ENCODE measurements around the gene DEFB123. TPM values are rescaled to one million over a fixed set of nuclear protein-coding genes. Genes with fewer than 3 reads are reported as not detected.

DEFB123 gene
- total and polyA plus RNA-seq, 7 experiments from 2014 or later, result not detected

DNA sequence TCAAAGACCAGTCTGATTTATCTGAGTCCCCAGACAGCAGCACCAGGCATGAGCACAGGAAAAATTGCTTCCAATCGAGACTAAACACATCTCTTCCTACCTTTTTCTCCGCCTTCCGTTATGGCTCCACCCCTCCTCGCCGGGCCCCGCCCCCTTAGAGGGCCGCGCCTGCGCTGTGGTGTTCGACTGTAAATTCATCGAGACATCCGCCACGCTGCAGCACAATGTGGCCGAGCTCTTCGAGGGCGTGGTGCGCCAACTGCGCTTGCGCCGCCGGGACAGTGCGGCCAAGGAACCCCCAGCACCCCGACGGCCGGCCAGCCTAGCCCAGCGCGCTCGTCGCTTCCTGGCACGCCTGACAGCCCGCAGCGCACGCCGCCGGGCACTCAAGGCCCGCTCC, 43.6 kb downstream of the DEFB123 start:
- H3K9me3 Mint-ChIP-seq, result peaks cover 0 to 3% (median 0%) of the 10 kb centered on the region in 11 donors
- H3K4me3 Mint-ChIP-seq, result no peak overlapping the region
- ChIA-PET CTCF (no interaction called here), POLR2A (no interaction called here)
- no peaks in the 10 kb centered on the region for H3K4me1 ChIP-seq (ENCODE audit: control insufficient read depth in 2 of 2, insufficient read depth in 2 of 2, low read length in 2 of 2)
- H3K27ac Mint-ChIP-seq, result no peak overlapping the region
- H3K27me3 Mint-ChIP-seq, result peaks cover 23 to 39% (median 31%) of the 10 kb centered on the region in 5 donors
- intact Hi-C loops (cut with micrococcal nuclease), result no loop called here
- no peak for ATAC-seq
- peaks cover 0 to 3% of the 10 kb centered on the region in 2 donors for H3K27me3 ChIP-seq (ENCODE audit: control insufficient read depth in 2 of 2, insufficient read depth in 2 of 2, low read length in 2 of 2)
- no peaks in the 10 kb centered on the region for H3K36me3 ChIP-seq (ENCODE audit: control insufficient read depth in 2 of 3, insufficient read depth in 3 of 3, low read length in 3 of 3)
- no peak overlapping the region for H3K4me3 ChIP-seq (ENCODE audit: low read length)
- no peaks in the 10 kb centered on the region for H3K9me3 ChIP-seq (ENCODE audit: control insufficient read depth in 2 of 3, low read length in 3 of 3)
- H3K4me1 Mint-ChIP-seq, result peaks cover 0 to 14% (median 0%) of the 10 kb centered on the region in 7 donors
- peaks cover 0 to 6% (median 0%) of the 10 kb centered on the region in 5 donors for H3K36me3 Mint-ChIP-seq
- no peak overlapping the region for H3K27ac ChIP-seq (ENCODE audit: low read depth, low read length)
- DNase-seq, result peak in 2 of 9 donors; percentile 9 to 10

DNA sequence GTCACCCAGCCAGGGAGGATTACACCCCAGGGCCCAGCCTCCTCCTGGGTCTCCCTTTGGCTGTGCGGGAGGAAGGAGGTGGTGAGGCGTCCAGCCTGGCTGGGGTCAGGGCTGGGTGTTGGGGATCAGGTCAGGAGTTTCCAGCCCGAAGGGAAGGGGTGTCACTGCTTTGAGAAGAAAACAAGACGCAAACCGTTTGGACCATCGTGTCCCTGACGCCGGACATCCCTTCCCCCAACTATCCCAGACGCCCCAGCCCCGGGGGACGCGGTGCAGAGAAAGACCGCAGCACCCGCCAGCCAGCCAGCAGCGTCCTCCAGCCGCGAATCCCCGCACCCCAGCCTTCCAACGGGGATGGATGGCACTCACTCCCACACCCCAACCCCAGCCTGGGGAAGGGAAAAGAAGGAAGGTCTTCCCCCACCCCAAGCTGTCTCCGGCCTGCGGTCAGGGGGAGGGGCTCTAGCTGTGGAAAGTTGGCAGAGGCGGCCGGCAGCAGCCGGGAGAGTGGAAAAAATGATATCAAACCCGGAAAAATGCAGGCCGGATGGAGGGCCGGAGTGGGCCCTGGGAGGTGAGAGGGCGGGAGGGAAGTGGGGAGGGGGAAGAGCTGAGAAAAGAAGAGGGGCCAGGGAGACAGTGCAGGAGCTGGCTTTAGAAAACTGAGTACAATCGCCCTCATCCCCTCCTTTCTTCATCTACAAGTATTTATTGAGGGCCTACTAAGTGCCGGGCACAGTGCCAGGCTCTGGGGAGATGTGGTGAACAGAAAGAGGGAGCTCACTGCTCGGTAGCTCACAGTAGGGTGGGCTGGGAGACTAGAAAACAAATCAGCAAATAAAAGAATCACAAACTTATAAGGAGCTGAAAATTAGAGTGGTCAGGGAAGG, 45.3 kb downstream of the DEFB123 start:
- H3K9me3 ChIP-seq (ENCODE audit: control insufficient read depth in 2 of 3, low read length in 3 of 3), result no peaks in the 10 kb centered on the region
- DNase-seq (no peak), ATAC-seq (no peak)
- Mint-ChIP-seq H3K27ac (no peak overlapping the region), H3K4me3 (no peak overlapping the region), H3K27me3 (peaks cover 23 to 39% (median 27%) of the 10 kb centered on the region in 5 donors), H3K36me3 (peaks cover 0 to 6% (median 0%) of the 10 kb centered on the region in 5 donors), H3K4me1 (peaks cover 0 to 14% (median 0%) of the 10 kb centered on the region in 7 donors), H3K9me3 (peaks cover 0 to 3% (median 0%) of the 10 kb centered on the region in 11 donors)
- H3K27me3 ChIP-seq (ENCODE audit: control insufficient read depth in 2 of 2, insufficient read depth in 2 of 2, low read length in 2 of 2), result peaks cover 0 to 3% of the 10 kb centered on the region in 2 donors
- H3K27ac ChIP-seq (ENCODE audit: low read depth, low read length), result no peak overlapping the region
- no peak overlapping the region for H3K4me3 ChIP-seq (ENCODE audit: low read length)
- no peaks in the 10 kb centered on the region for H3K36me3 ChIP-seq (ENCODE audit: control insufficient read depth in 2 of 3, insufficient read depth in 3 of 3, low read length in 3 of 3)
- ChIA-PET CTCF (no interaction called here), POLR2A (no interaction called here)
- intact Hi-C loops (cut with micrococcal nuclease), result no loop called here
- no peaks in the 10 kb centered on the region for H3K4me1 ChIP-seq (ENCODE audit: control insufficient read depth in 2 of 2, insufficient read depth in 2 of 2, low read length in 2 of 2)

DNA sequence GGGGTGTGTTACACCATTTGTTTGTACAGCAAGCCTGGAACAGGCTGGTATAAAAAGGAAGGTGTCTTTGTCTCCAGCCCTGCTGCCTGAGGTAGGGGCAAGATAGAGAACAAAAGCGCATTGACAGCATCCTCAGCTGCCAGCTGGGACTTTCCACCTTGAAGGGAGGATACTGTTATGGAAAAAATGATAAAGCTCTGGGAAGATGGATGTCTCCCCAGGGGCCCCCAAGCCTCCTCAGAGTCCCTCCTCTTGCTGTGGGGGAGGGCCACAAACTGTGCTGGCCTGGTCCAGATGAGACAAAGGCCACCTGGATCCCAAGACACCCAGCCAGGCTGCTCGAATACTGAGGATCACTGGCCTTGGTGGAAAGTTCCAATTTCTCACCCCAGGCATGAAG, 47.7 kb downstream of the DEFB123 start:
- Histone ChIP-seq H3K4me3 (ENCODE audit: low read length) (no peak overlapping the region), H3K4me1 (ENCODE audit: control insufficient read depth in 2 of 2, insufficient read depth in 2 of 2, low read length in 2 of 2) (no peaks in the 10 kb centered on the region), H3K27ac (ENCODE audit: low read depth, low read length) (no peak overlapping the region), H3K9me3 (ENCODE audit: control insufficient read depth in 2 of 3, low read length in 3 of 3) (no peaks in the 10 kb centered on the region), H3K27me3 (ENCODE audit: control insufficient read depth in 2 of 2, insufficient read depth in 2 of 2, low read length in 2 of 2) (peaks cover 0 to 3% of the 10 kb centered on the region in 2 donors), H3K36me3 (ENCODE audit: control insufficient read depth in 2 of 3, insufficient read depth in 3 of 3, low read length in 3 of 3) (no peaks in the 10 kb centered on the region)
- intact Hi-C loops (cut with micrococcal nuclease), result no loop called here
- Mint-ChIP-seq H3K9me3 (peaks cover 0 to 3% (median 0%) of the 10 kb centered on the region in 11 donors), H3K27ac (no peak overlapping the region), H3K4me1 (peaks cover 0 to 14% (median 0%) of the 10 kb centered on the region in 7 donors), H3K27me3 (peaks cover 14 to 30% (median 21%) of the 10 kb centered on the region in 5 donors), H3K4me3 (no peak overlapping the region), H3K36me3 (peaks cover 0 to 6% (median 0%) of the 10 kb centered on the region in 5 donors)
- ATAC-seq (no peak), DNase-seq (no peak)
- POLR2A ChIA-PET, result no interaction called here
- CTCF ChIA-PET, result interaction anchor here (2.7 kb wide), 1 partner anchor 15 kb away, joined by 8 read pairs; no protein-coding TSS in a partner anchor

DNA sequence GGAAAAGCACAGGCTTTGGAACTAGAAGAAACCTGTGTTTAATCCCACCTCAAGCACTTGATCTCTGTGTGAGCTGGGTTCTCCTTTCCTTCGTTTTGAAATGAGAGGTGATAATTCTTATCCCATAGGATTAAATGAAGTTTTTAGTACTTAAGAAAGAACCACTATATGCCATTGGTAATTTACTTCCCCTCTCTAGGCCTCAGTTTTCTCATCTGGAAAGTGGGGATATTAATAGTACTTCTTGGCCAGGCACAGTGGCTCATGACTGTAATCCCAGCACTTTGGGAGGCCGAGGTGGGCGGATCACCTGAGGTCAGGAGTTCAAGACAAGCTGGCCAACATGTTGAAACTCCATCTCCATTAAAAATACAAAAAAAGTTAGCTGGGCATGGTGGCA, 48.7 kb downstream of the DEFB123 start:
- ChIA-PET CTCF (interaction anchor here (2.7 kb wide), 1 partner anchor 14 kb away, joined by 8 read pairs; no protein-coding TSS in a partner anchor), POLR2A (no interaction called here)
- H3K27ac ChIP-seq (ENCODE audit: low read depth, low read length), result no peak overlapping the region
- H3K4me1 ChIP-seq (ENCODE audit: control insufficient read depth in 2 of 2, insufficient read depth in 2 of 2, low read length in 2 of 2), result no peaks in the 10 kb centered on the region
- intact Hi-C loops (cut with micrococcal nuclease), result no loop called here
- no peak for DNase-seq
- H3K9me3 ChIP-seq (ENCODE audit: control insufficient read depth in 2 of 3, low read length in 3 of 3), result no peaks in the 10 kb centered on the region
- Mint-ChIP-seq H3K4me3 (no peak overlapping the region), H3K27me3 (peaks cover 14 to 34% (median 24%) of the 10 kb centered on the region in 5 donors), H3K4me1 (peaks cover 0 to 10% (median 0%) of the 10 kb centered on the region in 7 donors), H3K36me3 (peaks cover 0 to 6% (median 0%) of the 10 kb centered on the region in 5 donors), H3K27ac (no peak overlapping the region), H3K9me3 (peaks cover 0 to 3% (median 0%) of the 10 kb centered on the region in 11 donors)
- no peaks in the 10 kb centered on the region for H3K36me3 ChIP-seq (ENCODE audit: control insufficient read depth in 2 of 3, insufficient read depth in 3 of 3, low read length in 3 of 3)
- peaks cover 0 to 3% of the 10 kb centered on the region in 2 donors for H3K27me3 ChIP-seq (ENCODE audit: control insufficient read depth in 2 of 2, insufficient read depth in 2 of 2, low read length in 2 of 2)
- H3K4me3 ChIP-seq (ENCODE audit: low read length), result no peak overlapping the region
- ATAC-seq, result no peak

DNA sequence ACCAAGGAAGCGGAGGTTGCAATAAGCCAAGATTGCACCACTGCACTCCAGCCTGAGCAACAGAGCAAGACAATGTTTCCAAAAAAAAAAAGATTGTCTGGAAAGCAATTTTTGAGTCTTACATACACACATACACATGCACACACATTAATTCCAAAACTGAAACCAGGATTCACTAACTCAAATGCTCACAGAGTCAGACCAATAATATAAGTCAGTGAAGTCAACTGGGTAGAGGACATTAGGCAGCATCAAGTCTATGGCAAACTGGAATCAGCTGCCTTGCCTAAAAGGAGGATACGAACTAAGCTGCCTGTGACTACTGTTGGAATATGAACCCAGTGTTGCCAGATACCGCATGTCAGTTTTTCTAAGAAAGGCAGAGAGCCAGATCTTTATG, 50.3 kb downstream of the DEFB123 start:
- H3K36me3 Mint-ChIP-seq, result no peaks in the 10 kb centered on the region
- DNase-seq, result no peak
- H3K36me3 ChIP-seq (ENCODE audit: control insufficient read depth in 2 of 3, insufficient read depth in 3 of 3, low read length in 3 of 3), result no peaks in the 10 kb centered on the region
- H3K4me1 Mint-ChIP-seq, result peaks cover 0 to 4% (median 0%) of the 10 kb centered on the region in 7 donors
- H3K4me3 Mint-ChIP-seq, result no peak overlapping the region
- CTCF ChIA-PET, result interaction anchor here (1.0 to 2.7 kb wide), 3 partner anchors 10 to 13 kb away, joined by 3 to 8 read pairs (median 5); no protein-coding TSS in a partner anchor
- H3K9me3 ChIP-seq (ENCODE audit: control insufficient read depth in 2 of 3, low read length in 3 of 3), result no peaks in the 10 kb centered on the region
- H3K27me3 ChIP-seq (ENCODE audit: control insufficient read depth in 2 of 2, insufficient read depth in 2 of 2, low read length in 2 of 2), result peaks cover 0 to 3% of the 10 kb centered on the region in 2 donors
- ATAC-seq, result no peak
- H3K27ac ChIP-seq (ENCODE audit: low read depth, low read length), result no peak overlapping the region
- H3K4me1 ChIP-seq (ENCODE audit: control insufficient read depth in 2 of 2, insufficient read depth in 2 of 2, low read length in 2 of 2), result no peaks in the 10 kb centered on the region
- intact Hi-C loops (cut with micrococcal nuclease), result no loop called here
- H3K27ac Mint-ChIP-seq, result no peak overlapping the region
- no peaks in the 10 kb centered on the region for H3K9me3 Mint-ChIP-seq
- H3K4me3 ChIP-seq (ENCODE audit: low read length), result no peak overlapping the region
- POLR2A ChIA-PET, result interaction anchor here (0.7 kb wide), 1 partner anchor 148 kb away, joined by 3 read pairs; no protein-coding TSS in a partner anchor
- peaks cover 9 to 30% (median 18%) of the 10 kb centered on the region in 5 donors for H3K27me3 Mint-ChIP-seq

DNA sequence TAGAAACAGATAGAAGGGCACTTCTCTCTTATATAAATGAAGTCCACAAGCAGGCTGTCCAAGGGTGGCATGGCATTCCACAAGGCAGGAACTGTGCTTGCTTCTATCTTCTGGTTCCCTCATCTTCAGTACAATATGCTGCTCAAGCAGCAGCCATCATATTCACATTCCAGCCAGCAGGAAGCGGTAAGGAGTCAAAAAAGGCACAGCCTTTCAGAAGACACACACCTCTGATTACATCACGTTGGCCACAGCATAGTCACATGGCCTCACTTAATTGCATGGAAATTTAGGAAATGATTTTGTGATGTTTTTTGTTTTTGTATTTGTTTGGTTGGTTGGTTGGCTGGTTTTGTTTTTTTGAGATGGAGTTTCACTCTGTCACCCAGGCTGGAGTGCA, 53.7 kb downstream of the DEFB123 start:
- POLR2A ChIA-PET, result no interaction called here
- Histone ChIP-seq H3K4me1 (ENCODE audit: control insufficient read depth in 2 of 2, insufficient read depth in 2 of 2, low read length in 2 of 2) (no peaks in the 10 kb centered on the region), H3K9me3 (ENCODE audit: control insufficient read depth in 2 of 3, low read length in 3 of 3) (no peaks in the 10 kb centered on the region), H3K27me3 (ENCODE audit: control insufficient read depth in 2 of 2, insufficient read depth in 2 of 2, low read length in 2 of 2) (peaks cover 0 to 4% of the 10 kb centered on the region in 2 donors), H3K4me3 (ENCODE audit: low read length) (no peak overlapping the region), H3K36me3 (ENCODE audit: control insufficient read depth in 2 of 3, insufficient read depth in 3 of 3, low read length in 3 of 3) (no peaks in the 10 kb centered on the region), H3K27ac (ENCODE audit: low read depth, low read length) (no peak overlapping the region)
- CTCF ChIA-PET, result no interaction called here
- DNase-seq (no peak), ATAC-seq (no peak)
- Mint-ChIP-seq H3K4me3 (no peak overlapping the region), H3K27ac (no peak overlapping the region), H3K36me3 (peaks cover 0 to 3% (median 0%) of the 10 kb centered on the region in 5 donors), H3K27me3 (peaks cover 10 to 24% (median 18%) of the 10 kb centered on the region in 5 donors), H3K4me1 (peaks cover 0 to 5% (median 0%) of the 10 kb centered on the region in 7 donors), H3K9me3 (no peaks in the 10 kb centered on the region)
- intact Hi-C loops (cut with micrococcal nuclease), result no loop called here
